ENCODE data around the gene SPAG16.

- TF ChIP-seq, protein P1, sequence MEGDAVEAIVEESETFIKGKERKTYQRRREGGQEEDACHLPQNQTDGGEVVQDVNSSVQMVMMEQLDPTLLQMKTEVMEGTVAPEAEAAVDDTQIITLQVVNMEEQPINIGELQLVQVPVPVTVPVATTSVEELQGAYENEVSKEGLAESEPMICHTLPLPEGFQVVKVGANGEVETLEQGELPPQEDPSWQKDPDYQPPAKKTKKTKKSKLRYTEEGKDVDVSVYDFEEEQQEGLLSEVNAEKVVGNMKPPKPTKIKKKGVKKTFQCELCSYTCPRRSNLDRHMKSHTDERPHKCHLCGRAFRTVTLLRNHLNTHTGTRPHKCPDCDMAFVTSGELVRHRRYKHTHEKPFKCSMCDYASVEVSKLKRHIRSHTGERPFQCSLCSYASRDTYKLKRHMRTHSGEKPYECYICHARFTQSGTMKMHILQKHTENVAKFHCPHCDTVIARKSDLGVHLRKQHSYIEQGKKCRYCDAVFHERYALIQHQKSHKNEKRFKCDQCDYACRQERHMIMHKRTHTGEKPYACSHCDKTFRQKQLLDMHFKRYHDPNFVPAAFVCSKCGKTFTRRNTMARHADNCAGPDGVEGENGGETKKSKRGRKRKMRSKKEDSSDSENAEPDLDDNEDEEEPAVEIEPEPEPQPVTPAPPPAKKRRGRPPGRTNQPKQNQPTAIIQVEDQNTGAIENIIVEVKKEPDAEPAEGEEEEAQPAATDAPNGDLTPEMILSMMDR (IDR thresholded peaks at IDR 0.05 in 8 of 11, conservative IDR thresholded peaks at IDR 0.05 in 3 of 11) = no peak
- TF ChIP-seq POLR2A (IDR thresholded peaks at IDR 0.05) = no peak
- no peak for TF ChIP-seq POLR2AphosphoS5 (IDR thresholded peaks at IDR 0.05)
These were observed 47.0 kb upstream of the SPAG16 start for GRCh38 chr2:213237251-213237650.

Measured in spleen (tissue), 7 donors.